ENCODE data around the gene MYO9B.

Gene MYO9B

GRCh38 chr19:17109962-17110598, 34.5 kb downstream of the MYO9B start:
- no peak overlapping the region for H3K4me3 ChIP-seq
- DNase-seq (ENCODE audit: low spot score) = no peak
- no peak for TF ChIP-seq CTCF (IDR thresholded peaks at IDR 0.05)
- H3K27ac ChIP-seq = peak overlapping the region in 1 of 2 donors; percentile 64

- Histone ChIP-seq H3K27ac (peak overlapping the region; percentile 1 to 64), H3K4me3 (no peak overlapping the region)
- TF ChIP-seq CTCF (IDR thresholded peaks at IDR 0.05) = no peak
- no peak for DNase-seq (ENCODE audit: low spot score)
Measured at GRCh38 chr19:17110599-17110966, 35.0 kb downstream of the MYO9B start.

DNA sequence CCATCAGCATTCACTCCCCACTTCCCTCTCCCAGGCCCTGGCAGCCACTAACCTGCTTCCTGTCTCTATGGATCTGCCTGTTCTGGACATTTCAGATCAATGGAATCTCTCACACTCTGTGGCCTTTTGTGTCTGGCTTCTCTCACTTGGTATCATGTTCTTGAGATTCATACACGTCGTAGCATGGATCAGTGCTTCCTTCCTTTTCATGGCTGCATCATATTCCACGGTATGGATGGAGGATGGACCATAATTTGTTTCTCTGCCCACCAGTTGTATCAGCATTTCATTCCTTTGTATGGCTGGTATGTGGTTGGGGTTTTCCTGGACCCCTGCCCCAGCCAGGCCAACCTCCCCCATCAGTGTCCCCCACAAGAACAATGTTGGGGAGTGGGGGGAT, 36.2 kb downstream of the MYO9B start:
- no peak for DNase-seq (ENCODE audit: low spot score)
- no peak for TF ChIP-seq CTCF (IDR thresholded peaks at IDR 0.05)
- Histone ChIP-seq H3K27ac (peak overlapping the region in 1 of 2 donors; percentile 52), H3K4me3 (no peak overlapping the region)

GRCh38 chr19:17112271-17112670, 36.7 kb downstream of the MYO9B start:
- DNase-seq (ENCODE audit: low spot score) = no peak
- H3K4me3 ChIP-seq = no peak overlapping the region
- no peak for TF ChIP-seq CTCF (IDR thresholded peaks at IDR 0.05)
- peak overlapping the region in 1 of 2 donors; percentile 52 for H3K27ac ChIP-seq

DNA sequence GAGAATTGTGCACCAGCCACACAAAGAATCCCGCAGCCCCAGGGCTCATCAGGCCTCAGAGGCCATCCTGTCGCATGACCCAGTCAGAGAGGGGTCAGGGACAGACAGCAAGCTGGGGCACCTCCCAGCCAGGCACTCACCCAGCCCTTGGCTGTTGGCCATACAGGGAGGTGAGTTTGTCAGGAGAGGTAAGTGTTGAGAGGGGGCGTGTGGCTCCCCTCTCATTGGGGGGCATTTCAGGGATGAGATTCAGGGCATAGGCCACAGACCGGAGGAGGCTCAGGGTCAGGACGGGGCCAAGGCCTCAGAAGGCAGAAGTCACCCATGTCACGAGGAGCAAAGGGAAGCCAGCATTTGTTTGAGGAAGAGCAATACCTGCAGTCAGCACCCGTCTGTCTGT, 37.1 kb downstream of the MYO9B start:
- H3K27ac ChIP-seq = peak overlapping the region in 1 of 2 donors; percentile 52
- no peak for DNase-seq (ENCODE audit: low spot score)
- TF ChIP-seq CTCF (IDR thresholded peaks at IDR 0.05) = no peak
- H3K4me3 ChIP-seq = no peak overlapping the region

GRCh38 chr19:17113127-17113785, 37.7 kb downstream of the MYO9B start:
- Histone ChIP-seq H3K27ac (peak overlapping the region in 1 of 2 donors; percentile 52), H3K4me3 (no peak overlapping the region)
- no peak for DNase-seq (ENCODE audit: low spot score)
- TF ChIP-seq CTCF (IDR thresholded peaks at IDR 0.05) = no peak

- Histone ChIP-seq H3K4me3 (no peak overlapping the region), H3K27ac (peak overlapping the region in 1 of 2 donors; percentile 31)
- TF ChIP-seq CTCF (IDR thresholded peaks at IDR 0.05) = no peak
- no peak for DNase-seq (ENCODE audit: low spot score)
Measured at GRCh38 chr19:17114414-17114831, 38.8 kb downstream of the MYO9B start.

Measured in coronary artery (tissue), 2 donors.